Left ventricle myocardium inferior (tissue), 1 donor: ENCODE measurements around the gene CDH4. TPM values are rescaled to one million over a fixed set of nuclear protein-coding genes. Genes with fewer than 3 reads are reported as not detected.

Experiments used
- DNase-seq: peaks from one replicate; pipeline ENCODE4 v3.0.0-alpha.2; 2020
- H3K27ac ChIP-seq: fragments of 200-600 bp; replicated peaks from 2 replicates; pipeline ENCODE4 v1.8.0; 2021
- H3K27me3 ChIP-seq: fragments of 200-600 bp; 2 replicates; pipeline ENCODE4 v1.8.0; 2021; ENCODE audit warnings: low read depth
- H3K36me3 ChIP-seq: fragments of 200-600 bp; 2 replicates; pipeline ENCODE4 v1.8.0; 2021
- H3K4me1 ChIP-seq: fragments of 200-600 bp; 2 replicates; pipeline ENCODE4 v1.8.0; 2021
- H3K4me3 ChIP-seq: fragments of 200-600 bp; 2 replicates; pipeline ENCODE4 v1.8.0; 2021; ENCODE audit warnings: mild to moderate bottlenecking, moderate library complexity
- H3K9me3 ChIP-seq: fragments of 200-600 bp; replicated peaks from 2 replicates; pipeline ENCODE4 v1.8.0; 2021
- intact Hi-C: fragments of 100-400 bp; cut with micrococcal nuclease; formaldehyde crosslinking; loops from one replicate; pipeline ENCODE4 v1.11.0; 2022
- total RNA-seq: library from RNA; stranded (reverse); fragmentation: NEBNext Ultra II Directional; extraction: Animal tissue kit (Norgen Biotek cat#: 25700); gene quantifications from one replicate; pipeline ENCODE4 v1.2.1, GENCODE V29; 2021
- TF ChIP-seq, protein P1 (sequence below): fragments of 200-600 bp; IDR thresholded peaks from 2 replicates; pipeline ENCODE4 v1.8.0; 2021; ENCODE audit warnings: antibody characterized with exemption, mild to moderate bottlenecking, borderline replicate concordance
- donor health status: DM: no; HTN: yes; CAD: no; lungs with severe emphysema.

The CDH4 gene
- total RNA-seq, 1 donor from 2014 or later = 0.05 TPM

DNA sequence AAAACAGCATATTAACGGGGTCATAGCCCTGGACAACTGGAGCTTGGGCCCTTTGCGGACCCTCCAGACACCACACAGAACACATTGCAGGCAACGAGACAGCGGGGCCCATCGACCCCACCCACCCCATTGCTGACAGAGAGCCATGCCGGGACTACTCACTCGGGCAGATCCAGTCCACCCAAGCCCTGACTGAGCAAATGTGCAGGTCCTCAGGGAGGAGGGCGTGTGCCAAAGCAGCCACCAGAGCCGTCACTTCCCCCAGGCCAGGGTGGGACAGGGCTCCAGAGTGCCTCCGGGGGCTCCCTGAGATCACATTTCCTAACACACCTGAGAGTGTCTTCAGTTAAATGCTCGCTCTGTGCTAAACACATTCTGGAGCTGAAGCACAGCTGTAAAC, 114.9 kb downstream of the CDH4 start:
- no peaks in the 10 kb centered on the region for H3K9me3 ChIP-seq
- intact Hi-C loops = no loop called here
- H3K4me3 ChIP-seq = no peak overlapping the region
- H3K36me3 ChIP-seq = no peaks in the 10 kb centered on the region
- no peaks in the 10 kb centered on the region for H3K4me1 ChIP-seq
- no peak for DNase-seq
- no peak overlapping the region for H3K27ac ChIP-seq
- H3K27me3 ChIP-seq = peaks cover 47% of the 10 kb centered on the region
- TF ChIP-seq, protein P1, sequence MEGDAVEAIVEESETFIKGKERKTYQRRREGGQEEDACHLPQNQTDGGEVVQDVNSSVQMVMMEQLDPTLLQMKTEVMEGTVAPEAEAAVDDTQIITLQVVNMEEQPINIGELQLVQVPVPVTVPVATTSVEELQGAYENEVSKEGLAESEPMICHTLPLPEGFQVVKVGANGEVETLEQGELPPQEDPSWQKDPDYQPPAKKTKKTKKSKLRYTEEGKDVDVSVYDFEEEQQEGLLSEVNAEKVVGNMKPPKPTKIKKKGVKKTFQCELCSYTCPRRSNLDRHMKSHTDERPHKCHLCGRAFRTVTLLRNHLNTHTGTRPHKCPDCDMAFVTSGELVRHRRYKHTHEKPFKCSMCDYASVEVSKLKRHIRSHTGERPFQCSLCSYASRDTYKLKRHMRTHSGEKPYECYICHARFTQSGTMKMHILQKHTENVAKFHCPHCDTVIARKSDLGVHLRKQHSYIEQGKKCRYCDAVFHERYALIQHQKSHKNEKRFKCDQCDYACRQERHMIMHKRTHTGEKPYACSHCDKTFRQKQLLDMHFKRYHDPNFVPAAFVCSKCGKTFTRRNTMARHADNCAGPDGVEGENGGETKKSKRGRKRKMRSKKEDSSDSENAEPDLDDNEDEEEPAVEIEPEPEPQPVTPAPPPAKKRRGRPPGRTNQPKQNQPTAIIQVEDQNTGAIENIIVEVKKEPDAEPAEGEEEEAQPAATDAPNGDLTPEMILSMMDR = no peak

DNA sequence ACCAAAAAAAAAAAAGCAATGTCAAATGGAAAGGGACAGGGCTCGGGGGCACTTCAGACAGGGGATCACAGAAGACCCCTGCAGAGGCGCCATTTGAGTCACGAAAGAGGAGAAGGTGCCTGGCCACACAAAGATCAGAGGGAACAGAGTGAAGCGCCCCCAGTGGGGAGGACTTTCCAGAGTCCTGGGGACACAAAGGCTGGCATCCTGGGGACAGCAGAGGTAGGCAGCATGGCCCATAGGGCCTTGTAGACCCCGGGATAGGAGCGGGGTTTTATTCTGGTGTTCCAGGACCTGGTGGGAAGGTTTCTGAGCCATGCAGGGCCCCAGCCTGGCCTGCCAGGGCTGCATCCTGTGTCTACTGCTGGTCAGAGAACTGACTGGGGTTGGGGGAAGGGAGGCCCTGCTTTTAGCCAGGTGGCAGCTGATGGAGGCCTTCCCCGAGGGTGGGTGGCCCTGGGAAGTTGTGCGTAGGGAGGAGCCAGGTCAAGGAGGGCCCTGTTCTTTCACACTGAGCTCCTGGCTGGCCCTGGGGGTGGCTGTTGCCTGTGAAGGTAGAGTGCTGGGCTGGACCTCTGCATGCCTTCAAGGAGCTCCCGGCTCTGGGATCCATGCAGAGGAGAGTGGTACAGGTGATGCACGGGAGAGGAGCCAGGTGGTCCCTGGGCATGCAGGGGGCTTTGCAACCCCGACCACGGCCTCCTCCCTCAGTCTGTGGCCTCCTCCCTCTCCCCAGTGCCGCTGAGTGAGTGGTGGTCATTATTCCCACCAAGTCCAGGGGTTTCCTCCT, 117.9 kb downstream of the CDH4 start:
- no peak overlapping the region for H3K4me3 ChIP-seq
- peaks cover 68% of the 10 kb centered on the region for H3K27me3 ChIP-seq
- H3K27ac ChIP-seq = no peak overlapping the region
- no peaks in the 10 kb centered on the region for H3K36me3 ChIP-seq
- no peaks in the 10 kb centered on the region for H3K4me1 ChIP-seq
- DNase-seq = no peak
- intact Hi-C loops = no loop called here
- TF ChIP-seq, protein P1 = no peak
- H3K9me3 ChIP-seq = no peaks in the 10 kb centered on the region

DNA sequence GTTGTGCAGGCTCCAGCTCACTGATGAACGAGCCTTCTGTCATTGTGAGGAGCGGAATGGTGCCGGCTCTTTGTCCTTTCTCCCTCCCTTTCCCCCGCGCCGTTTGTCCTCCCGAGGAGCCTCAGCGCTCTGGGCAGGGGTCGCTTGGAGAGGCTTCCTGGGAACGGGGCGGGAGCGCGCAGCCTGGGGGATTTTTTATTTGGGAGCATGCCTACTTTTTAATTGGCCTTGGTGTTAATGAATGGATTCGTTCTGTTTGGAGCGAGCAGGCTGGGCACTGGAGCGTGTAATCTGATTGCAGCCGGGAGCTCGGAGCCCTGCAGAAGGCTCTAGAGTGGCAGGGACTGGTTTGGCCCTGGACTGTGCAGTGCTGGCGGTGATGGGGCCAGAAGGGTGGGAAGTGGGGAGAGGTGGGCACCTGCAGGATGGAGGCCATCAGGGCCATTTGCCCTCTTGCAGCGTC, 118.8 kb downstream of the CDH4 start:
- TF ChIP-seq, protein P1 = no peak
- Histone ChIP-seq H3K27ac (no peak overlapping the region), H3K9me3 (no peaks in the 10 kb centered on the region), H3K4me3 (no peak overlapping the region), H3K36me3 (no peaks in the 10 kb centered on the region), H3K27me3 (peaks cover 61% of the 10 kb centered on the region), H3K4me1 (no peaks in the 10 kb centered on the region)
- intact Hi-C loops = no loop called here
- DNase-seq = no peak

DNA sequence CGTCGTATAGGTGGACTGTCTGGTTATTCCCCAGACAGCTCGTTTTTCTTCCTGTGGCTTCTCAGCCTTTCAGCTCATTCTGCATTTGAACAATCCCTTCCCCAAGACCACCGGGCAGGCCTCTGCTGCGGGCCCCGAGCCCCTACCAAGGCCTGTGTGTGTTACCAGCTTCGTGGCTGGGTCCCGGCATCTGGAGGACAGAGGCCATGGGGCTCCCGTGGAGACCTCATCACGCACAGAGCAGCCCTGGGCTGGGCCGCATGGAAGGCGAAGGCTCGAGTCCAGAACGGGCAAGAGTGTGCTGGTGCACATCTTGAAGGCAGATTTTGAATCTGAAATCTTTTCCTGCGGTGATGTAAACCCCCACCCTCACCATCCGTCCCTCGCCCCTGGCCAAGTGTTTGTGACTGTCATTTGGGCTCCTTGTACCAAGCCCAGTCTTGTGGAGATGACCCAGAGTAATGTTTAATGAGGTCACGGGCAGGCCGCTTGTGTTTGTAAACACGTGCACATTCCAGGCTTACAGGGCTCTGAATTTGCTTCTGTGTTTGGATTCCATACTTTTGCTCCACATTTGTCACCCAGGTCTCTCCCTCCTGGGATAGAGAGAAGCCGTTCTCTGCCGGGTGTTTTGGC, 119.6 kb downstream of the CDH4 start:
- Histone ChIP-seq H3K27me3 (peaks cover 61% of the 10 kb centered on the region), H3K4me3 (no peak overlapping the region), H3K27ac (no peak overlapping the region), H3K9me3 (no peaks in the 10 kb centered on the region), H3K36me3 (no peaks in the 10 kb centered on the region), H3K4me1 (no peaks in the 10 kb centered on the region)
- no peak for DNase-seq
- intact Hi-C loops = no loop called here
- TF ChIP-seq, protein P1 = no peak

DNA sequence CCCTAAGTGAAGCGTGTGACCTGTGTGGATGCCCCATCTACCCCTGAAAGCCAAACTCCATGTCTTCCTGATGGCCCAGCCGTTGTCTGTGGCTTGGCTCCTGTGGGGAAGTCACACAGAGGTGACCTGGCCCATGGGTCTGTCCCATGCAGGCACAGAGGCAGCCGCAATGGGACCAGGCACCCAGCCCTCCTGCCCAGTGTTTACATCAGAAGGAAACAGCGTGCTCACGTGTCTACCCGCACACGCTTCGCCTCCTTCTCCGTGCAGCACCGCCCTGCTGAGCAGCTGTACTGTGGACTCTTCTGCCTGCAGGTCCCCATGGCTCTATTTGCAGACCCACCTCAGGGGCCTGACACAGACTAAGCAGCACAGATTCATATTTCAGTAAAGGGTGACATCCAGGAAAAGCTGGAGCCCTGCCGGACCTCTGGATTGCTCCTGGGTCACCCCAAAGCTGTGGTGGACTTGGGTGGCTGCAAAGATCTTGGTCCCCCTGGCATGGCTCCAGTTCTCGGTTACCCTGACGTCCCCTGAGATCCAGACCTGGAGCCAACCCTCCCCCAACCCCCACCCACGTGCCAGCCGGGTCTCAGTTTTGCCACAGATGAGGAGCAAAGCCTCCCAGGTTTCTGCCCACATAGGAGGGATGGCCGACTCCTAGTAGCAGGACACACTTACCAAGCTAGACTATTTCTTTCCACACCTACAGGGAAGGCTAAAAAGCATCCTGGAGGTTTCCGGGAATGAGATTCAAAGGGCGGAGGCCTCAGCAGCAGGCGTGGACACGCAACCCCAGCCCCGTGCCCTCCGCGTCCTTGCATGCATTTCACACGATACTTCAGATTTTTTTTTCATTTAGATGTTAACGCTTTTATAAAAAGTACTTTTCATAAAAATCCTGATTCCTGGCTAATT, 120.3 kb downstream of the CDH4 start:
- Histone ChIP-seq H3K27ac (no peak overlapping the region), H3K27me3 (peaks cover 66% of the 10 kb centered on the region), H3K9me3 (no peaks in the 10 kb centered on the region), H3K4me1 (no peaks in the 10 kb centered on the region), H3K4me3 (no peak overlapping the region), H3K36me3 (no peaks in the 10 kb centered on the region)
- intact Hi-C loops = no loop called here
- no peak for DNase-seq
- TF ChIP-seq, protein P1 = no peak
